MCF 10A (cell line): Measurements from ENCODE around the gene ST3GAL5. TPM values are rescaled to one million over a fixed set of nuclear protein-coding genes. Genes with fewer than 3 reads are reported as not detected.

Source experiments
- BruUV-seq: library from RNA; stranded (reverse); fragments of 400-500 nt; replicated peaks from 2 replicates; lab custom pipeline; 2021; lab: Mats Ljungman, UMichigan
- CTCF ChIA-PET: fragments of 300-600 bp; sonication (Branson Sonifier 250); formaldehyde crosslinking; extraction: SDS; loops from one replicate; lab custom pipeline; 2021; ENCODE audit warnings: antibody characterized with exemption, inconsistent platforms; lab: Yijun Ruan, JAX
- POLR2A ChIA-PET: fragments of 300-600, 350-650 bp; sonication (Branson Sonifier 250); formaldehyde crosslinking; extraction: SDS; loops from one replicate; lab custom pipeline; 2020; ENCODE audit warnings: antibody characterized with exemption, inconsistent platforms; lab: Yijun Ruan, JAX
- DNase-seq: peaks from one replicate; pipeline ENCODE4 v3.0.0-alpha.2; 2018; ENCODE audit not compliant: unreplicated experiment
- H3K27ac Mint-ChIP-seq: one replicate; pipeline ENCODE4 v1.8.0; 2022; ENCODE audit warnings: mild to moderate bottlenecking, low read depth, mixed read lengths; ENCODE audit not compliant: unreplicated experiment
- H3K27me3 Mint-ChIP-seq: one replicate; pipeline ENCODE4 v1.8.0; 2022; ENCODE audit warnings: mixed read lengths; ENCODE audit not compliant: insufficient read depth, unreplicated experiment
- H3K36me3 Mint-ChIP-seq: one replicate; pipeline ENCODE4 v1.8.0; 2022; ENCODE audit warnings: mild to moderate bottlenecking, moderate library complexity, mixed read lengths; ENCODE audit not compliant: insufficient read depth, unreplicated experiment
- H3K4me1 Mint-ChIP-seq: one replicate; pipeline ENCODE4 v1.8.0; 2022; ENCODE audit warnings: mixed read lengths; ENCODE audit not compliant: insufficient read depth, unreplicated experiment
- H3K4me3 Mint-ChIP-seq: one replicate; pipeline ENCODE4 v1.8.0; 2022; ENCODE audit warnings: mild to moderate bottlenecking, moderate library complexity, mixed read lengths; ENCODE audit not compliant: unreplicated experiment
- H3K9me3 Mint-ChIP-seq: one replicate; pipeline ENCODE4 v1.8.0; 2022; ENCODE audit warnings: mixed read lengths; ENCODE audit not compliant: unreplicated experiment
- intact Hi-C: fragments of 100-400 bp; cut with micrococcal nuclease; formaldehyde crosslinking; loops from 2 replicates; pipeline ENCODE4 v1.14.1; 2022
- total RNA-seq: library from RNA; stranded (reverse); gene quantifications from 2 replicates; pipeline ENCODE4 v1.2.3, GENCODE V29; 2022
- TF ChIP-seq, protein P1 (sequence below): fragments of 200-600 bp; IDR thresholded peaks from one replicate; pipeline ENCODE4 v1.8.0; 2022; ENCODE audit warnings: antibody characterized with exemption, mild to moderate bottlenecking; ENCODE audit not compliant: unreplicated experiment

ST3GAL5 gene
- total RNA-seq, 1 experiment from 2014 or later = 2.3 TPM

DNA sequence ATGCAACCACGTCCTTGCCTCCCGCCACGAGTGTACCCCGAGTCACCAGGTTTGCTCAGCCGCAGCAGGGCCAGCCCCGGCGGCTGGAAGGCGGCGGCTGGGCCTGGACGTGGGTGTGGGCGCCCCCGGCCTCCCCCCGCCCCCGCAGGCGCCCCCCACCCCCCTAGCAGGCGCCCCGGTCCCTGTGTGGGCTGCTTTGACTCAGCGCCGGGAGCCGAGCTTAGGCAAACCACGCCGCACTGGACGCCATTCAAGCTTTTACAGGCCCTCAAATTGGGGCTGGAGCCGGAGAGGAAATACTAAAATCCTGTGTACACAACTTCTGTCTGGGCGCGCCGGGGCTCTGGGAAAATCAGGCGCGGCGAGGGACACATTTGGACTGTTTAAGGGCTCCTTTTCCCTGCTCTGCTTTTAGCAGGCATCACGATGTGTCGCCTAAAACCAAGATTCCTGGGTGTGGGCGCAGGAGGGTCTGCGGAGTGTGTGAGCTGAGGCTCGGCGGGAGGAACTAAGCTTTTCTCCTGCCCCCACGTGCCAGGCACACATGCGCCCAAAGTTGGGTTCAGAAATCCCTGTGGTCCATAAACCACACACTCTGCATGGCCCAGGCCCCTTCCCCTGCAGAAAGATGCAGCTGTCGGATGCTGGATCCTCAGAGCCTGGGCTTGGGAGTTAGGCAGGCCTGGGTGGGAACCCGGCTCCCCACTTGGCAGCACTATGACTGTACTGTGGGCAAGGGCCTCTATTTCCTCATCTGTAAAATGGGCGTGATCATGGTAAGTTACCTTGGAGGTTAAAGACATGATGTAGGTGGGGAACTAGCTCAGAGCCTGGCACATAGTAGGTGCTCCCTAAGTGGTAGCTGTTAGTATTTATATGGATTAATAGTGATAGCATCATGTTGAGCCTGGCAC lies 77.4 kb downstream of the ST3GAL5 start:
- TF ChIP-seq, protein P1, sequence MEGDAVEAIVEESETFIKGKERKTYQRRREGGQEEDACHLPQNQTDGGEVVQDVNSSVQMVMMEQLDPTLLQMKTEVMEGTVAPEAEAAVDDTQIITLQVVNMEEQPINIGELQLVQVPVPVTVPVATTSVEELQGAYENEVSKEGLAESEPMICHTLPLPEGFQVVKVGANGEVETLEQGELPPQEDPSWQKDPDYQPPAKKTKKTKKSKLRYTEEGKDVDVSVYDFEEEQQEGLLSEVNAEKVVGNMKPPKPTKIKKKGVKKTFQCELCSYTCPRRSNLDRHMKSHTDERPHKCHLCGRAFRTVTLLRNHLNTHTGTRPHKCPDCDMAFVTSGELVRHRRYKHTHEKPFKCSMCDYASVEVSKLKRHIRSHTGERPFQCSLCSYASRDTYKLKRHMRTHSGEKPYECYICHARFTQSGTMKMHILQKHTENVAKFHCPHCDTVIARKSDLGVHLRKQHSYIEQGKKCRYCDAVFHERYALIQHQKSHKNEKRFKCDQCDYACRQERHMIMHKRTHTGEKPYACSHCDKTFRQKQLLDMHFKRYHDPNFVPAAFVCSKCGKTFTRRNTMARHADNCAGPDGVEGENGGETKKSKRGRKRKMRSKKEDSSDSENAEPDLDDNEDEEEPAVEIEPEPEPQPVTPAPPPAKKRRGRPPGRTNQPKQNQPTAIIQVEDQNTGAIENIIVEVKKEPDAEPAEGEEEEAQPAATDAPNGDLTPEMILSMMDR = no peak
- no TSS peak for BruUV-seq
- POLR2A ChIA-PET = interaction anchor here (0.8 to 1.3 kb wide), 2 partner anchors 12 to 69 kb away, joined by 4 read pairs; no protein-coding TSS in a partner anchor
- Mint-ChIP-seq H3K27me3 (no peaks in the 10 kb centered on the region), H3K9me3 (no peaks in the 10 kb centered on the region), H3K27ac (peak overlapping the region; percentile 64), H3K4me3 (no peak overlapping the region), H3K36me3 (no peaks in the 10 kb centered on the region), H3K4me1 (peaks cover 5% of the 10 kb centered on the region)
- CTCF ChIA-PET = interaction anchor here (0.6 to 6.9 kb wide), 13 partner anchors 9 to 268 kb away, joined by 3 to 153 read pairs (median 7); partner anchors contain the start of gene ATOH8
- intact Hi-C loops = no loop called here
- DNase-seq = no peak

DNA sequence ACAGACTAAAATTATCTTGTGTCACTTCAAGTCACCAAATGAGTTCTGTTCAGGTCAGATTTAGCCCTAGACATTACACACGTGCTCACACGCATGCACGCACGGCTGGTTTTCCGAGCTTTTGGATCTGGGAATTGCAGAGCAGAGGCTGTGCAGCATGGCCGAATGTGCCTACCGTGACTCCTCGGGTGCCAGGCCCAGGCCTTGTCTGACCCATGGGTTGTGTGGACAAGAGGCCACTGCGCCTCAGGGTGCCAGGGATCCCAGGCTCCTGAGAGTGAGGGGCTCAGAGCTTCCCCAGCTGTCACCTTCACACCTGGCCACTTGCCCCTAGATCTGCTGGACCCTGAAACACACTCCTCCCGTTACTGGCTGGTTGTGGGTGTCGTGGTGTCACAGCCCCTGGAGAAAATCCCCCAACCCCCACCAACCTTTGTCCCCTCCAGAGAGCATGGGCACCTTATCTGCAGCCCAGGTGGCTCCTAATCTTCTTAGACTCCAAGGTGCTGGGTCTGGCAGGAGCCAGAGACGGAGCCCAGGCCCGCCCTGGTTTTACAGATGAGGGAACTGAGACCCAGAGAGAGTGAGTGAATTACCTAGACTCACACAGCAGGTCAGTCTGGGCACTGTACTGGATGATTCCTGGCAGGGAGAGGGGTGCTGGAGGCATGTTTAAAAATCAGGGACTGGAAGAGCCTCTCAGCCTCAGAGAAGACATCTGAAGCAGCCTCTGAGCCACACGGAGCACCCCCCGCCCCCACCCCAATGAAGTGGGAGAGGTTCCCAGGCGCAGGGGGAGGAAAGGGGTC lies 78.2 kb downstream of the ST3GAL5 start:
- ChIA-PET POLR2A (no interaction called here), CTCF (interaction anchor here (0.6 to 6.9 kb wide), 7 partner anchors 11 to 175 kb away, joined by 3 to 153 read pairs (median 3); partner anchors contain the start of gene ATOH8)
- H3K27me3 Mint-ChIP-seq = no peaks in the 10 kb centered on the region
- H3K36me3 Mint-ChIP-seq = no peaks in the 10 kb centered on the region
- H3K9me3 Mint-ChIP-seq = no peaks in the 10 kb centered on the region
- TF ChIP-seq, protein P1 = no peak
- intact Hi-C loops = no loop called here
- no peak overlapping the region for H3K4me3 Mint-ChIP-seq
- DNase-seq = no peak
- peaks cover 5% of the 10 kb centered on the region for H3K4me1 Mint-ChIP-seq
- no TSS peak for BruUV-seq
- peak overlapping the region; percentile 64 for H3K27ac Mint-ChIP-seq

DNA sequence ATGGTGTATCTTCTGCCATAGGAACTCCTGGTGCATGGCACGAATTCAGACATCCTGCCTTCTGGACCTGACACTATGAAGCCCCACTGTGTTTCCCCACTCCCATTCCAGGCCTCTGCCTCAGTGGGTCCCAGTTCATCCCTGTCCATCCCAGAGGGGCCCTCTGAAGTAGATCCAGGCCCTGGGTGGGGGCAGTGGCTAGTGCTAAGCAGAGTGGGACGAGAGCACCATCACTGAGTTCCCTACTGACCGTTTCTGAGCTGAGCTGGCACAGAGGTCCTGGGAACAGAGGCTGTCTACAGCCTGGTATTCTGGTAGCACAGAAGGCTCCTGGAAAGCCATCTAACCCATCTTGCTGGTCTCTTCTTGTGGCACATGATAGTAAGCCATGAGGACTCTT lies 81.0 kb downstream of the ST3GAL5 start:
- POLR2A ChIA-PET = no interaction called here
- Mint-ChIP-seq H3K9me3 (no peaks in the 10 kb centered on the region), H3K27me3 (no peaks in the 10 kb centered on the region), H3K27ac (no peak overlapping the region), H3K4me3 (no peak overlapping the region), H3K36me3 (no peaks in the 10 kb centered on the region), H3K4me1 (no peaks in the 10 kb centered on the region)
- intact Hi-C loops = no loop called here
- TF ChIP-seq, protein P1 = no peak
- DNase-seq = no peak
- BruUV-seq = no TSS peak
- CTCF ChIA-PET = interaction anchor here (2.1 to 4.8 kb wide), 2 partner anchors 58 to 78 kb away, joined by 10 to 33 read pairs; no protein-coding TSS in a partner anchor
